ENCODE measurements around the gene SH3RF3. TPM values are rescaled to one million over a fixed set of nuclear protein-coding genes. Genes with fewer than 3 reads are reported as not detected.

Gene SH3RF3
- total RNA-seq, 4 donors from 2014 or later, result 2.2 to 6.1 (median 4.2) TPM

DNA sequence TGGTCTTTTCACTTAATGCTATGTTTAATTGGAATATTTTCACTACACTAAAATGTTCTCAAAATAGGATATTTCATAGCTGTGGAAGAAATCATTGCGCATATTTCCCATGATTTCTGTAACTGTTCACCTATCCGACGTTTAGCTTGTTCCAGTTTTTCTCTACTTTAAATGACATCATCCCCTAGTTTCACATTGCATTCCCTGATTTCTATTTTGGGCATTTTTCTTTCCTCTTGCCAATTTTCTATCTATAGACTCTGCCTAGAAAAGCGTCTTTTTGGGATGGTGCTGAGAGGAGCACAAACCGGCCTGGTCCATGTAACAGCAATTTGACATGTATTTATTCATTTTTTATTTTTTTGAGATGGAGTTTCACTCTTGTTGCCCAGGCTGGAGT lies 163.4 kb downstream of the SH3RF3 start:
- 83% methylated on average over 5 of the region's 5 CpGs for WGBS
- TF ChIP-seq, protein P1, sequence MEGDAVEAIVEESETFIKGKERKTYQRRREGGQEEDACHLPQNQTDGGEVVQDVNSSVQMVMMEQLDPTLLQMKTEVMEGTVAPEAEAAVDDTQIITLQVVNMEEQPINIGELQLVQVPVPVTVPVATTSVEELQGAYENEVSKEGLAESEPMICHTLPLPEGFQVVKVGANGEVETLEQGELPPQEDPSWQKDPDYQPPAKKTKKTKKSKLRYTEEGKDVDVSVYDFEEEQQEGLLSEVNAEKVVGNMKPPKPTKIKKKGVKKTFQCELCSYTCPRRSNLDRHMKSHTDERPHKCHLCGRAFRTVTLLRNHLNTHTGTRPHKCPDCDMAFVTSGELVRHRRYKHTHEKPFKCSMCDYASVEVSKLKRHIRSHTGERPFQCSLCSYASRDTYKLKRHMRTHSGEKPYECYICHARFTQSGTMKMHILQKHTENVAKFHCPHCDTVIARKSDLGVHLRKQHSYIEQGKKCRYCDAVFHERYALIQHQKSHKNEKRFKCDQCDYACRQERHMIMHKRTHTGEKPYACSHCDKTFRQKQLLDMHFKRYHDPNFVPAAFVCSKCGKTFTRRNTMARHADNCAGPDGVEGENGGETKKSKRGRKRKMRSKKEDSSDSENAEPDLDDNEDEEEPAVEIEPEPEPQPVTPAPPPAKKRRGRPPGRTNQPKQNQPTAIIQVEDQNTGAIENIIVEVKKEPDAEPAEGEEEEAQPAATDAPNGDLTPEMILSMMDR (IDR thresholded peaks at IDR 0.05), result no peak
- TF ChIP-seq EP300 (IDR thresholded peaks at IDR 0.05), result no peak
- no peak for TF ChIP-seq POLR2A (IDR thresholded peaks at IDR 0.05)
- TF ChIP-seq POLR2AphosphoS5 (IDR thresholded peaks at IDR 0.05), result no peak
- no peaks in the 10 kb centered on the region for H3K27me3 ChIP-seq
- no peaks in the 10 kb centered on the region for H3K9me3 ChIP-seq
- no peak for DNase-seq (ENCODE audit: low spot score in 2 of 2)
- no peaks in the 10 kb centered on the region for H3K4me1 ChIP-seq
- H3K27ac ChIP-seq, result no peak overlapping the region
- H3K36me3 ChIP-seq, result no peaks in the 10 kb centered on the region
- H3K4me3 ChIP-seq, result no peak overlapping the region

DNA sequence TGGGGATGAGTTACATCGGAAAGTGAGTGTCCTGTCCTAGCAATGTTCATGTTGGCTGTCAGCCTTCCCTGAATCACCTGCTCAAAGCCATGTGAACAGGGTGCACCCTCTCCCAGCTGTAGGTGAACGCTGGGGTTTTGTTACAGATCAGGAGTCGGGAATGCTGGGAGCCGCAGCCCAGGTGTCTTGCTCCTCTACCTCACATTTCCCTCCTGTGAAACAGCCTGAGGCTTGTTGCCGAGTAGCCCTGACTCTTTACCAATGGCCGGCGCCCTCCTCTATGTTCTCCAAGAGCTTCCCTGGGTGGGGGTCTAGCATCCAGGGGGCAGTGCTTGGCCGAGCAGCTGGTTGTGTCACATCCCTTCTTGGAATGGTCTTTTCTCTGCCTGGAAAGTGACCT lies 164.7 kb downstream of the SH3RF3 start:
- Histone ChIP-seq H3K27ac (no peak overlapping the region), H3K36me3 (no peaks in the 10 kb centered on the region), H3K4me1 (no peaks in the 10 kb centered on the region), H3K9me3 (no peaks in the 10 kb centered on the region), H3K4me3 (no peak overlapping the region), H3K27me3 (no peaks in the 10 kb centered on the region)
- DNase-seq (ENCODE audit: low spot score in 2 of 2), result no peak
- no peak for TF ChIP-seq POLR2AphosphoS5 (IDR thresholded peaks at IDR 0.05)
- TF ChIP-seq, protein P1 (IDR thresholded peaks at IDR 0.05), result no peak
- WGBS, result over 99% methylated on average over 8 of the region's 8 CpGs

DNA sequence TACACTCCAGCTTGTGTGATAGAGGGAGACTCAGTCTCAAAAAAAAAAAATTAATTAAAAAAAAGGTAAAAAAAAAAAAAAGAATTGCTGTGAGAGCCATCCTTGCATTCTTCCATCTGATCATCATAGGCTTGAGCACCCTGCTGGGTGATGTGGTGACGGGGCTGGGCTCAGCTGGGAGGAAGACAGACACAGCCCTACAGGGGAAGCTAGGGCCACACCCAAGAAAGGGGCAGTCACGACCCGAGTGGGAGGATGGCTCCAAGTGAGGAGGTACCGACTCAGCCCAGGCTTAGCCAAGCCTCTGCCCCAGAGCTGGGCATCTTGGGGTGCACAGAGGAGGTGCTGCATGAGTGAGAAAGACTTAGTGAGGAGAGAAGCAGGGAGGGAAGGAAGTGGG lies 165.5 kb downstream of the SH3RF3 start:
- no peak for TF ChIP-seq POLR2A (IDR thresholded peaks at IDR 0.05)
- no peak for TF ChIP-seq EP300 (IDR thresholded peaks at IDR 0.05)
- no peak for TF ChIP-seq POLR2AphosphoS5 (IDR thresholded peaks at IDR 0.05)
- TF ChIP-seq, protein P1 (IDR thresholded peaks at IDR 0.05), result no peak
- DNase-seq (ENCODE audit: low spot score in 2 of 2), result no peak

DNA sequence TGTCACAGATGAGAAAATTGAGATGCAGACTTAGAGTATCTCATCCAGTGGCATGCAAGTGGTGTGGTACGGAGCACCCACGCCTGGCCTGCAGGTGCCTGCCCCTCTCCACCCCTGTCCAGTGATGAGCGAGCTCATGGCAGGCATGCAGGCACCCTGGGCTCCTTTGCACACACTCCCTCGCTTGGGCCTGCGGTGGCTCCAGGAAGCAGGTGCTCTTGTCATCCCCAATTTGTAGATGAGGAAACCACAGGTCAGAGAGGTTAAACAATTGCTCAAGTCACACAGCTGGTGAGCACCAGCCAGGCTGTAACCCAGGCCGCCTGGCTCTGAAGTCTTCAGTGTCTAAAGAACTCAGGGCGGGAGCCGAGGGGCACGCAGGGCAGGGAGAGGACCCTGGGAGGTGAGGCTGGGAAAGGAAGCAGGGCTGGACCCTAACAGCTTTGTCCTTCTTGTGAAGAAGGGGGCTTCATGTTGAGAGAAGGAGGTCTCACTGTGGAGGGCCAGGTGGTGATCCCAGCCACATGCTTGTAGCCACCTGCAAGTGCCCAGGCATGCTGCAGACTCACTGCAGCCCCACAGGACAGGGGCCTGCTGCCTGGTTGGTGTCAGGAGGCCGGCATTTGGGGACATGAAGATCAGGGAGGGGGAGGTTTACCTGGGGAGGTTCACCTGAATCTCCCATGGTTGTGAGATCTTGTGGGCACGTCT lies 166.2 kb downstream of the SH3RF3 start:
- no peak for DNase-seq (ENCODE audit: low spot score in 2 of 2)
- no peak overlapping the region for H3K4me3 ChIP-seq
- WGBS, result 91% methylated on average over 10 of the region's 11 CpGs
- H3K27ac ChIP-seq, result no peak overlapping the region
- no peaks in the 10 kb centered on the region for H3K27me3 ChIP-seq
- H3K4me1 ChIP-seq, result no peaks in the 10 kb centered on the region
- TF ChIP-seq, protein P1 (IDR thresholded peaks at IDR 0.05), result no peak
- TF ChIP-seq POLR2AphosphoS5 (IDR thresholded peaks at IDR 0.05), result no peak
- no peak for TF ChIP-seq EP300 (IDR thresholded peaks at IDR 0.05)
- TF ChIP-seq POLR2A (IDR thresholded peaks at IDR 0.05), result no peak
- no peaks in the 10 kb centered on the region for H3K36me3 ChIP-seq
- no peaks in the 10 kb centered on the region for H3K9me3 ChIP-seq

More for the DNA sequence above, 165.5 kb downstream of the SH3RF3 start:
- H3K4me1 ChIP-seq, result no peaks in the 10 kb centered on the region
- H3K27ac ChIP-seq, result no peak overlapping the region
- no peaks in the 10 kb centered on the region for H3K27me3 ChIP-seq
- no peaks in the 10 kb centered on the region for H3K9me3 ChIP-seq
- H3K4me3 ChIP-seq, result no peak overlapping the region
- WGBS, result 81% methylated on average over 4 of the region's 4 CpGs
- no peaks in the 10 kb centered on the region for H3K36me3 ChIP-seq

DNA sequence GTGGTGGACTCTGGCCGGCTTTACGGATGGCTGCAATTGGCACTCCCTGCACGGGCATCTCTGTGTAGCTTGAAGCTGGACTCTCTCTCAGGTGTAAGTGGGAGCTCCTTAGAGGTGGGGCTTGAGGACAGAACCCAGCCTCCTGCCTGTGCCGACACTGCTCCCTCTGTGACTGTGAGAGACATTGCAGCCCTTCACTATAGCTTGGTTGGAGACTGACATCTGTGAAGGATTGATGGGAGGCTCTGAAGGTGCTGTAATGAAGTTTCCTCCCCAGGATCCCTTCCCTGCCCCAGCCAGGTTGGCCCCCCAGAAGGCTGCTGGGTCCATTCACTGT lies 166.7 kb downstream of the SH3RF3 start:
- no peaks in the 10 kb centered on the region for H3K4me1 ChIP-seq
- no peak overlapping the region for H3K27ac ChIP-seq
- no peak overlapping the region for H3K4me3 ChIP-seq
- no peak for TF ChIP-seq EP300 (IDR thresholded peaks at IDR 0.05)
- TF ChIP-seq, protein P1 (IDR thresholded peaks at IDR 0.05), result no peak
- TF ChIP-seq POLR2AphosphoS5 (IDR thresholded peaks at IDR 0.05), result no peak
- TF ChIP-seq POLR2A (IDR thresholded peaks at IDR 0.05), result no peak
- no peak for DNase-seq (ENCODE audit: low spot score in 2 of 2)
- H3K27me3 ChIP-seq, result no peaks in the 10 kb centered on the region
- WGBS, result 100% methylated on average over 1 of the region's 4 CpGs
- H3K9me3 ChIP-seq, result no peaks in the 10 kb centered on the region
- no peaks in the 10 kb centered on the region for H3K36me3 ChIP-seq
